ENCODE measurements around the gene SRSF12. TPM values are rescaled to one million over a fixed set of nuclear protein-coding genes. Genes with fewer than 3 reads are reported as not detected.
"Not testable (repeated sequence)": the region's sequence is repeated elsewhere in the genome, so short reads cannot be mapped to it uniquely, and the experiment has no call there.

SRSF12 gene
- total RNA-seq, 2 experiments from 2014 or later, result not detected

DNA sequence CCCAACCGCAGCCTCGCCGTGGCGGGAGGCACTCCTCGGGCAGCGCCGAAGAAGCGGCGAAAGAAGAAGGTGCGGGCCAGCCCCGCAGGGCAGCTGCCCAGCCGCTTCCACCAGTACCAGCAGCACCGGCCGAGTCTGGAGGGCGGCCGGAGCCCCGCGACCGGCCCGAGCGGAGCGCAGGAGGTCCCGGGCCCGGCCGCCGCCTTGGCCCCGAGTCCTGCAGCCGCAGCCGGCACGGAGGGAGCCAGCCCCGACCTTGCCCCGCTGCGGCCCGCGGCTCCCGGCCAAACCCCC, 36.8 kb downstream of the SRSF12 start:
- peaks cover 36% of the 10 kb centered on the region for H3K4me1 Mint-ChIP-seq
- peak overlapping the region; percentile 100 for H3K27ac Mint-ChIP-seq
- POLR2A ChIA-PET, result no interaction called here
- DNase-seq, result no peak
- CTCF ChIA-PET, result interaction anchor here (0.7 to 1.8 kb wide), 3 partner anchors 11 to 69 kb away, joined by 3 to 6 read pairs (median 5); no protein-coding TSS in a partner anchor
- H3K27me3 Mint-ChIP-seq, result no peaks in the 10 kb centered on the region
- H3K9me3 Mint-ChIP-seq, result no peaks in the 10 kb centered on the region
- peaks cover 43% of the 10 kb centered on the region for H3K36me3 Mint-ChIP-seq (ENCODE audit: low read depth)
- H3K4me3 Mint-ChIP-seq, result peak overlapping the region; percentile 95

GRCh38 chr6:89080281-89081128, 37.4 kb downstream of the SRSF12 start, which contains the start of gene PNRC1:
TSS of gene PNRC1 (plus strand) at chr6:89080751. CDS start at chr6:89080895, 144 bp downstream.
- no peaks in the 10 kb centered on the region for H3K9me3 Mint-ChIP-seq
- peak within 1 kb of the TSS; percentile 100 for H3K27ac Mint-ChIP-seq
- peak within 1 kb of the TSS; percentile 95 for H3K4me3 Mint-ChIP-seq
- H3K36me3 Mint-ChIP-seq (ENCODE audit: low read depth), result peaks cover 40% of the 10 kb centered on the region
- H3K27me3 Mint-ChIP-seq, result no peaks in the 10 kb centered on the region
- ChIA-PET CTCF (interaction anchor here (0.6 to 2.0 kb wide), 7 partner anchors 10 to 102 kb away, joined by 3 to 6 read pairs (median 5); partner anchors contain the start of gene SRSF12), POLR2A (interaction anchor here (0.6 to 1.3 kb wide), 5 partner anchors 18 to 277 kb away, joined by 3 to 5 read pairs (median 3); no protein-coding TSS in a partner anchor)
- H3K4me1 Mint-ChIP-seq, result peaks cover 36% of the 10 kb centered on the region
- peak; percentile 100 for DNase-seq

DNA sequence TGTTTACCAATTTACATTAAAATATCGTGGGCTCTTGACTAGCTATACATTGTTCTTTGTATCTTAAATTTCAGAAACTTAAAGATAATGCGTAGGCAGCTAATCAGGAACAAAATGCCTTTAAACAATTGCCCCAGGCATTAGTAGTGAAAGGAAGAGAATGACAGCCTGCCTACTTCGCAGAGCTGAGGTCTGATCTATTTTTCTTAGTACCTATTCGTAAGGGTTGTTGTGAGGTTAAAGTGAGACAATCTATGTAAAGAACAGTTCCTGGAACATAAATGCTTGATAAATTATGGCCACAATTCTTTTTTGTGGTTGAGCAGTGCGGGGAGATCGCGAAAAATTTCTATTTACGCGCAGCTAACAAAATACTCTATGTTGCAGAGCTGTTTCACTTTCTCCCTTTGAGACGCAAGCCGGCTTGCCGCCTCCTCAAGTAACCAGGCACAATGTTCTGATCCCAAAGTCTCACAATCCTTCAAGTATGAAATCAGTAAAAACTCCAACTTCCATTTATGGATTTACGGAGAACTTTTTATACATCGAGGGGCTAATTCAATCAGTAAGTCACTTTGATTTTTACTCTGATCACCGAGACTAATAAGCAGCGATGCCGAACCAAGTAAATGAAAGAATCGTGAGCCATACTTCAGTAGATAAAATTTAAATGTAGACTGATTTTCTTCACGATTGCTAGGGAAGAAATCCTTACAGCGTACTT, 38.2 kb downstream of the SRSF12 start:
- Mint-ChIP-seq H3K4me3 (peak overlapping the region; percentile 95), H3K9me3 (no peaks in the 10 kb centered on the region), H3K27me3 (no peaks in the 10 kb centered on the region), H3K27ac (peak overlapping the region; percentile 100), H3K4me1 (peaks cover 29% of the 10 kb centered on the region), H3K36me3 (ENCODE audit: low read depth) (peaks cover 32% of the 10 kb centered on the region)
- ChIA-PET POLR2A (interaction anchor here (0.6 to 1.3 kb wide), 6 partner anchors 17 to 278 kb away, joined by 3 to 5 read pairs (median 4); no protein-coding TSS in a partner anchor), CTCF (interaction anchor here (0.6 to 2.0 kb wide), 8 partner anchors 13 to 562 kb away, joined by 3 to 6 read pairs (median 4); partner anchors contain the start of gene SRSF12)
- peak; percentile 74 for DNase-seq

GRCh38 chr6:89073840-89074239, 44.0 kb downstream of the SRSF12 start:
- no peak overlapping the region for H3K4me3 Mint-ChIP-seq
- peaks cover 2% of the 10 kb centered on the region for H3K36me3 Mint-ChIP-seq (ENCODE audit: low read depth)
- POLR2A ChIA-PET, result no interaction called here
- H3K27ac Mint-ChIP-seq, result no peak overlapping the region
- peaks cover 10% of the 10 kb centered on the region for H3K4me1 Mint-ChIP-seq
- DNase-seq, result no peak
- CTCF ChIA-PET, result no interaction called here
- H3K9me3 Mint-ChIP-seq, result peaks cover 5% of the 10 kb centered on the region
- no peaks in the 10 kb centered on the region for H3K27me3 Mint-ChIP-seq

- POLR2A ChIA-PET, result interaction anchor here (0.5 kb wide), 1 partner anchor 75 kb away, joined by 4 read pairs; no protein-coding TSS in a partner anchor
Measured at GRCh38 chr6:89073014-89073620, 44.8 kb downstream of the SRSF12 start.

GRCh38 chr6:89071036-89071435, 46.8 kb downstream of the SRSF12 start:
- no peak overlapping the region for H3K4me3 Mint-ChIP-seq
- H3K27ac Mint-ChIP-seq, result no peak overlapping the region
- peaks cover 6% of the 10 kb centered on the region for H3K27me3 Mint-ChIP-seq
- POLR2A ChIA-PET, result no interaction called here
- peaks cover 2% of the 10 kb centered on the region for H3K36me3 Mint-ChIP-seq (ENCODE audit: low read depth)
- no peaks in the 10 kb centered on the region for H3K4me1 Mint-ChIP-seq
- peaks cover 5% of the 10 kb centered on the region for H3K9me3 Mint-ChIP-seq
- no peak for DNase-seq
- CTCF ChIA-PET, result interaction anchor here (2.5 kb wide), 1 partner anchor 10 kb away, joined by 6 read pairs; the partner anchor contains the start of gene PNRC1

More at GRCh38 chr6:89073014-89073620, 44.8 kb downstream of the SRSF12 start:
- DNase-seq, result no peak
- Mint-ChIP-seq H3K4me1 (peaks cover 5% of the 10 kb centered on the region), H3K36me3 (ENCODE audit: low read depth) (peaks cover 2% of the 10 kb centered on the region), H3K9me3 (peaks cover 5% of the 10 kb centered on the region), H3K27me3 (no peaks in the 10 kb centered on the region), H3K4me3 (no peak overlapping the region), H3K27ac (no peak overlapping the region)
- CTCF ChIA-PET, result interaction anchor here (0.8 to 1.1 kb wide), 2 partner anchors 19 to 90 kb away, joined by 3 read pairs; no protein-coding TSS in a partner anchor

DNA sequence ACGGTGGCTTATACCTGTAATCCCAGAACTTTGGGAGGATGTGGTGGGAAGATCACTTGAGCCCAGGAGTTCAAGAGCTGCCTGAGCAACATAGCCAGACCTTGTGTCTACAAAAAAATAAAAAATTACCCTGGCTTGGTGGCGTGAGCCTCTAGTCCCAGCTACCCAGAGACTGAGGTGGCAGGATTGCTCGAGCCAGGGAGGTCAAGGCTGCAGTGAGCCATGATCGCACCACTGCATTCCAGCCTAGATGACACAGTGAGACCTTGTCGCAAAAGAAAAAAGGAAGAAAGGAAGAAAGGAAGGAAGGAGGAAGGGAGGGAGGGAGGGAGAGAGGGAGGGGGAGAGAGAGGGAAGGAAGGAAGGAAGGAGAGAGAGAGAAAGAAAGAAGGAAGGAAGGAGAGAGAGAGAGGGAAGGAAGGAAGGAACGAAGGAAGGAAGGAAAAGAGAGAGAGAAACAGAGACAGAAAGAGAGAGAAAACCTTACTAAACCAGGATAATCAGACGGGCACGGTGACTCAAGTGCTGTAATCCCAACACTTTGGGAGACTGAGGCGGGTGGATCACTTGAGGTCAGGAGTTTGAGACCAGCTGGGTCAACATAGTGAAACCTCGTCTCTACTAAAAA, 48.2 kb downstream of the SRSF12 start:
- Mint-ChIP-seq H3K36me3 (ENCODE audit: low read depth) (peaks cover 2% of the 10 kb centered on the region), H3K4me3 (no peak overlapping the region), H3K4me1 (no peaks in the 10 kb centered on the region), H3K27ac (no peak overlapping the region), H3K27me3 (peaks cover 6% of the 10 kb centered on the region), H3K9me3 (peaks cover 5% of the 10 kb centered on the region)
- CTCF ChIA-PET, result interaction anchor here (0.6 to 2.5 kb wide), 2 partner anchors 11 to 307 kb away, joined by 3 to 6 read pairs; partner anchors contain the start of gene PNRC1
- POLR2A ChIA-PET, result no interaction called here
- no peak for DNase-seq

DNA sequence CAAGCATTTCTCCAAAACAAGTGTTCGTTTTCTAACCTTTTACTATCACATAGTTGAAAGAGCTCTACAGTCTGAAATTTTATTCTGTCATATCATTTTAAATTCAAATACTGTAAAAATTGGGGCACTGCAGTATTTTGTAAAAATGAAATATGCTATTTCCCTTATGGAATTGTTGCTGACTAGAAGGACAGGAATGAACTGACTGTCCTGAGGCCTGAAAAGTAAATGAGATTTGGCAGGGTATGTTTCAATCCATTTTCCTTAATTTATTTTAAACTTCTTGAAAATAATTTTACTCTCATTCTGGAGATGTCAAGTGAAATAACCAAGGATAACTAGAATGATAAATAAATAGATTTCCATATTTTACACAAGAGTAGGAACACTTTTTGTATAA, 49.2 kb downstream of the SRSF12 start:
- Mint-ChIP-seq H3K36me3 (ENCODE audit: low read depth) (peaks cover 2% of the 10 kb centered on the region), H3K27ac (no peak overlapping the region), H3K4me3 (no peak overlapping the region), H3K27me3 (peaks cover 6% of the 10 kb centered on the region), H3K9me3 (peaks cover 5% of the 10 kb centered on the region), H3K4me1 (no peaks in the 10 kb centered on the region)
- DNase-seq, result no peak
- ChIA-PET CTCF (interaction anchor here (0.7 kb wide), 1 partner anchor 940 kb away, joined by 6 read pairs; no protein-coding TSS in a partner anchor), POLR2A (no interaction called here)

DNA sequence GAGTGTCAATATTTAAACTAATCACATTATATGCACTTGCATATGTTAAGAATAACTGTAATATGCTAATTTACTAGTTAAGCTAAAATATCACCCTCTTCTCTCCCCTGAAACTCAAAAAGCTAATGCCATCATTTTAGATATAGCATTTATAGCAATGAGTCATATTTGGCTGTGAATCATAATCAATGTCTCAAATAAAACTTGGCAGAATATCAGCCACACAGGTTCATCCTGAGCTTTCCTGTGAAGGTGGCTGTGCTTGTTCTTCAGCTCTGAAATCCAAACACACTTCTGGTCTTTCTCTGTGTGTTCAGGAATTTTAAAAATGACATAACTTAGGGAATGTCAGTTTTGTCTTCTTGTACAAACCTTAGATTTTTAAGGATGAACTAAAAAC, 50.1 kb downstream of the SRSF12 start:
- Mint-ChIP-seq H3K36me3 (ENCODE audit: low read depth) (no peaks in the 10 kb centered on the region), H3K27ac (no peak overlapping the region), H3K4me3 (no peak overlapping the region), H3K4me1 (no peaks in the 10 kb centered on the region), H3K9me3 (no peaks in the 10 kb centered on the region), H3K27me3 (peaks cover 6% of the 10 kb centered on the region)
- ChIA-PET POLR2A (no interaction called here), CTCF (interaction anchor here (0.8 to 1.3 kb wide), 2 partner anchors 11 to 77 kb away, joined by 3 to 6 read pairs; no protein-coding TSS in a partner anchor)
- no peak for DNase-seq

DNA sequence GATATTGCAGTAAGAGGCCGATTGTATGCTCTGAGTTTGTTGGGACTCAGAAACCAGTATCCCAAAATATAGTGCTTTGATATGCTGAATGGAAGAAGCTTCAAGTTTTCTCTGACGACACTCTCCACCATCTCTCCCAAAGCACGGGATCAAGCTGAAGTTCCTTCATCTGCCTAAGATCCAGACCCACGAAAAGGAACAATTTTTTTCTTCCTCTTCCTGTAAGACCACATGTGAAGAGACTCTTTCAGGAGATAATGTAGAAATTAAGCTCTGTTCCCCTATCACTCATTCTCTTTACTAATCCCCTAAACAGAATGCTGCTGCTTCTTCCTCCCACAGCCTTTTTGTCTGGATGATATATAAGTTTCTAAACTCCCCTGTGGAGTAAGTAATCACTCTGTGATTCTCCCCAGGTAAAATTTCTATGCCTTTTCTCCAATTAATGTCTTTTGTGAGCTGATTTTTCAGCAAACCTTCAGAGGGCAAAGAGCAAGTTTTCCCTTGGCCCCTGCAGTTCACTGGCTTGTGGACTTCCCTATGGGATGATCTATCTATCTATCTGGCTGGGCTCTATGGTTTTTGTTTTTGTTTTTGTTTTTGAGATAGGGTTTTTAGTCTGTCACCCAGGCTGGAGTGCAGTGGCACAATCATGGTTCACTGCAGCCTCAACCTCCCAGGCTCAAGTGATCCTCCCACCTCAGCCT, 50.8 kb downstream of the SRSF12 start:
- Mint-ChIP-seq H3K9me3 (no peaks in the 10 kb centered on the region), H3K4me3 (no peak overlapping the region), H3K36me3 (ENCODE audit: low read depth) (no peaks in the 10 kb centered on the region), H3K27me3 (peaks cover 6% of the 10 kb centered on the region), H3K27ac (no peak overlapping the region), H3K4me1 (no peaks in the 10 kb centered on the region)
- DNase-seq, result no peak
- CTCF ChIA-PET, result interaction anchor here (0.8 to 1.4 kb wide), 4 partner anchors 8 to 77 kb away, joined by 3 to 6 read pairs (median 4); partner anchors contain the start of gene PNRC1
- POLR2A ChIA-PET, result no interaction called here

GRCh38 chr6:89066121-89066520, 51.8 kb downstream of the SRSF12 start:
- POLR2A ChIA-PET, H3K4me3 Mint-ChIP-seq: not testable (repeated sequence)

More at GRCh38 chr6:89066121-89066520, 51.8 kb downstream of the SRSF12 start:
- H3K36me3 Mint-ChIP-seq (ENCODE audit: low read depth); H3K4me1 Mint-ChIP-seq; H3K27me3 Mint-ChIP-seq; H3K27ac Mint-ChIP-seq; DNase-seq; H3K9me3 Mint-ChIP-seq: not testable (repeated sequence)
- CTCF ChIA-PET, result interaction anchor here (1.1 to 1.4 kb wide), 2 partner anchors 9 to 12 kb away, joined by 3 read pairs; no protein-coding TSS in a partner anchor
